NCI-H1048 (cell line): ENCODE data around the gene STK38L.
"Not testable (repeated sequence)": the region's sequence is repeated elsewhere in the genome, so short reads cannot be mapped to it uniquely, and the experiment has no call there.

ENCODE experiments used
- DNase-seq: peaks from one replicate; lab custom pipeline; 2025; lab: John Stamatoyannopoulos, UW

Gene STK38L

DNA sequence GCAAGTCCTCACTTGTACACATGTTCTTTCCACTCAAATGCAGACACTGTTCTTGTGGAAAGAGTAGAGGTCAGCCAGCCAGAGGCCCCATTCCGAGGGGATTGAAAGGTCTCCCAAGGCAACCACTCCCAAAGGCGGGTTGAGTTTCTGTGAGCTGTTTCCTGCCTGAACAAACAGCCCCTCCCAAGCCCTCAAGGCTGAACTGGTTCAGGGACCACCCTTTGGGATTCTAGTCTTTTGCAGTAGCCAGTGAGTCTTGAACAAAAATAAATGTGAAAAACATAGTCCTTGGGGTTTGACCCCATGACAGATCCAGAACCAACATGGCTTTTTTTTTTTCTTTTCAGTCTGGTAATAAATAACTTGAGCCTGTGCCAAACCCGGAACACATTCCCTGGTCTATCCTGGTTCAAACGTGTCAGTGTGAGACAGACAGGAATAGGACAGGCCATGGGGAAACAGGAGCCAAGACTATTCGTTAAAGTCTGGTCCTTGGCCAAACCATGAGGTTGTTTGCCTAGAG is 17.6 kb upstream of the STK38L start:
- no peak for DNase-seq

DNA sequence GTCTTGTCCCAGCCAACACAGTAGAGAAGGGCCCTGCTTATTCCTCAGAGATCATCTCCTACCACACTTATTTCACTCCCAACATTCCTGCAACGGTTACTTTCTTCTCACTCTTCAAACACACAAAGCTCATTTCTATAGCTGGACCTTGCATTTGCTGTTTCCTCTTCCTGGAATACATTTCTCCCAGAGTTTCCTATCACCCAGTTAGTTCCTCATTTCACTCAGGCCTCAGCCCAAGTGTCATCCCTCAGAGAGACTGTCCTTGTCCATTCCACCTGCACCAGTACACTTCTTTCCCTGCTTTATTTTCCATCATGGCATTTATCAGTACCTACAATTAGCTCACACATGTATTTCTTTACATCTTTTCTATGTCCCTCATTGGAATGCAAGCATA is 14.7 kb upstream of the STK38L start:
- DNase-seq = no peak

DNA sequence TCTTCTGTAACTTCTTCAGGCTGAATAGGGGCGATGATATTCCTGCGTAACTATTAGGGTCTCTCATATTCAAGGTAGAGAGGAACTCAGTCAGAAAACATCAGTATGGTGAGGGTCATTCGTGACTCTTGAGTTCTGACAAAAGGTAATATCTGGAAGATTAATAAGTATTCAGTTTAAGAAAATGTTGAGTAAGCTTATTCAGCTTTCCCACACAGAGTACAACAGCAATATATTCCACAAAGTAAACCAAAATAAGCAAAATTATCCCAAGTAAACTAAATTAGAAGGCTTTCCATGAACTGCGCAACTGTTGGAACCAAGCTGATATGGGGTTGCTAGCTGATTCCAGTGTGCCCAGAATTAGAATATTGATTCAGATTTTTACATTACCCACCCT is 12.7 kb upstream of the STK38L start:
- DNase-seq = not testable (repeated sequence)

DNA sequence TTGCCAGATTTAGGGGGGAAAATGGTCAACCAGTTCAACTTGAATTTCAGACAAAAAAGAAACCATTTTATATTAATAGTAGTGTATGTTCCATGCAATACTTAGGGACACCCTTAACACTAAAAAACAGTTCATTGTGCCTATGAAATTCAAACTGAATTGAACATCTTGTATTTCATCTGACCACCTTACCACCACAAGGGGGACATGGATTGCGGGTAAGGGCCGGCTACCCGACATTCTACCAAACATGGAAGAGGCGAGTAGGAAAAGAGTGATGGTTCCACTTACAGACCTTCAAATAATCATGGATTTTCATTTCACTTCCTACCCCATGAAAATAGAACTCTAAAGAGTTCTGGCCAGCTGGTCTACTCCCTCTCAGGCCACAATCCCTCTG is 10.3 kb upstream of the STK38L start:
- DNase-seq = no peak

DNA sequence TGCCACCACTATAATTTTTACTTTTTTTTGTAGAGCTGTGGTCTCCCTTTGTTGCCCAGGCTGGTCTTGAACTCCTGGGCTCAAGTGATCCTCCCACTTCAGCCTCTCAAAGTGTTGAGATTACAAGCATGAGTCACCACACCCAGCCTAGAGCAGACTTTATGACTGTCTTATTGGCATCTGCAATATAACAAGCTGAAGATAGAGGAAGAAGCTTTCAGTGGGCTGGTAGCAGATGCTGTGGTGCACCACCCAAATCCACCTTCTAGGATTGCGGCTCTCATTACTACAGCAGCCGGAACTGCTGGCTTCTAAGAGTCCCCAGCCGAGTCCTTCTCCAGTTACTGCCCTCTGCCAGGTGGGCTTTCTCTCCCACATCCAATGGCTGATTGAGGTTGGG is 7.6 kb upstream of the STK38L start:
- DNase-seq = no peak

DNA sequence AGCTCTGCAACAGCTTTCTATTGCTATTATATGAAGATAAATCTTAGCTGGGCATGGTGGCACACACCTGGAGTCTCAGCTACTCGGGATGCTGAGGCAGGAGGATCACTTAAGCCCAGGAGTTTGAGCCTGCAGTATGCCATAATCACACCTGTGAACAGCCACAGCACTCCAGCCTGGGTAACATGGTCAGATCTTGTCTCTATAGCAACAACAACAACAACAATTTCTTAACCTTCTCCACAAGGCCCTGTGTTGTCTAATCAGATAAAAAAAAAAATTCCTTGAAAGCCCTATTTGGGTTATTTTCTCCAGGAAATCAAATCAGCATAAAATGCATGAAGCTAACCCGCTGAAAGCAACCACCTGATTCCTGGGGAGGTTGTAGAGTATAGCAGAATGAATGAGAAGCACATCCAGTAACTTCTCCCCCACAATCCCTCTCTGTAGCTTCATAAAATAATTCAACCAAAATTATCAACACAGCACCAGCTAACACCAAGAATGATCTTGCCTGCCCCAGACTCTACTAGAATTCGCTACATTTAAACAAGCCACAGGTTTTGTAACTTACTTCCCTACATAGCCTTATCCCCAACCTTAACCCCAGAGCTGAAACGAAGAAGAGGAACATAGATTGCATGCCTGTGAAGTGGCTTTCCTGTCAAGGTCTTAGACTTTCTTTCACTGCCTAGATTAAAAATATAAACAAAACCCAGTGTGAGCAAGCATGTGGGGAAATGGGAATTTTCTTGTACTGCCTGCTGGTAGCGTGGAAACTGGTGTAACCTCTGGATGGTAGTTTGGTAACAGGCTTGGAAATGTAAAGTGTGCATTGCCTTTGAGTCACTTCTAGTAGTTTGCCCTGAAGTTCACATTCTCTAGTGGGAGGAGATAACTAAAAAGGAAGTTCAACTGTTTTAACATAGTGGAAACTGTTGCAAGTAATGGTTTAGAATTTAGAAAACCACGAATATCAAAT is 6.0 kb upstream of the STK38L start:
- DNase-seq = no peak

DNA sequence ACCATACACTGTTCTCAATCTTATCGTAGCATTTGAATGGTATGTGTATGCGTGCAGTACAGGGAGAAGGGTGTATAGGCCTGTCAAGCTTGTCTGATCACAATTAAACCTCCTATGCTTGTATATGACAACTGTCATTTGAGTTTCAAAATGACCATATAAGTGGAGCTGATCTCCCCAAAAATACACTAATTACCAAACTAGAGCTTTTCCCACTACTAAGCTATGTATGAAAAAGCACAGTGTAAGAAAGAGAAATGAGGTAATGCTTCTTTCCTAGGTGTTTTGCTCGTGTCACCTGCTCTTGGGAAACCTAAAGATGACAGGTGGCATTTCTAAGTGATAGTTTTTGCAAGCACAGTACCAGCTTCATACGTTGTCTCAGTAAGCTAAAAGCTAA is 1.1 kb upstream of the STK38L start:
- DNase-seq = no peak

DNA sequence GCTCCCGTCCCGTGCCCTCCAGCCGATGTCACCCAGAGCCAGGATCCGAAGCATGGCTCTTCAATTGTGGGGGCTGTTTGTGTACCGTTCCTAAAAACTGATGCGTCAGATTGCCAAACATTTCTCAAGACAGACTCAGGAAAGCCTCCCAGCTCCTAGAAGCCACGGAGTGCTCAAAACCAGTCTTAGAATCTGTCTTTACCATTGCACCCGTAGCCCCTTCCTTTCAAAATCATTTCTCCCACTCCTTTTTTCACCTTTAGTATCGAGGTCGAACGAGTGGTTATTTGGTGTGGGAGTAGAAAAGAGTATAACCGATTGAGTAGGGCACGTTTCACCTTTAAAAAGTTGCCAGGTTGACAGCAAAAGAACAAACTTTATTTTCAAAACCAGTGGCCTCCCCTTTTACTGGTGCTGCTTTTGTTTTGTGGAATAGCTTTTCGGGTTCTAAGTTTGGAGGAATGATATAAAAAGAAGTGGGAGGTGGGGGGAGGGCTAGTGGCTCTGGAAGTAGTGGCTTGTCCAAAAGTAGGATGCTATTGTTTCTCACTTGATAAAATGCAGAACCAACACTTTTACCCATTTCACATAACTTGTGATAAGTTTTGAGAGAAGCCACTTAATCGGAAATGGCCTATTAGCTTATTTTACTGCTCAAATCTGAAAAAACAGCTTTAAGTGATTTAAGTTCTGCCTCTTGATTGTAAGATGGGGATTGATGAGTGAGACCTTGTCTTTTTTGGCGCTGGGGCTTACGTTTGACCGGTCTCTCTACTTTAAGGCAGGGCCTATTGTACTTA is 803 bp downstream of the STK38L start:
- DNase-seq = no peak

DNA sequence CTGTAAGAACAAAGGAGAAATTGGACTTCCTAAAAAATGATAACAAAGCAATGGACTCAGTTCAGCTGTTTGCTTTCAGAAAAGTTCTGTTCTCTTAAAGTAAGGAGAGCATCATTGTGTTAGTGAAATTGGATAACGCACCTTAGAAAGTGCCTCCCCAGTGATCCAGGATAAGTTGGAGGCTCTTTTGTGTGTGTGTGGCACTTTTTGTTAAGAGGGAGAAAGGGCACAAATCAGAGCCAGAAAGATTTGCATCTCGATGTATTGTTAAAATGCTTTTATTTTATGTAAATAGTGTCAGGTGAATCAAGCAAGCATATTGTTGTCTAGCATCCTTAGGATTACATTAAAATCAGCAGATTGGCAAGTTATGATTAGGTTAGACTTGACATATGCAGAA is 2.1 kb downstream of the STK38L start:
- no peak for DNase-seq

DNA sequence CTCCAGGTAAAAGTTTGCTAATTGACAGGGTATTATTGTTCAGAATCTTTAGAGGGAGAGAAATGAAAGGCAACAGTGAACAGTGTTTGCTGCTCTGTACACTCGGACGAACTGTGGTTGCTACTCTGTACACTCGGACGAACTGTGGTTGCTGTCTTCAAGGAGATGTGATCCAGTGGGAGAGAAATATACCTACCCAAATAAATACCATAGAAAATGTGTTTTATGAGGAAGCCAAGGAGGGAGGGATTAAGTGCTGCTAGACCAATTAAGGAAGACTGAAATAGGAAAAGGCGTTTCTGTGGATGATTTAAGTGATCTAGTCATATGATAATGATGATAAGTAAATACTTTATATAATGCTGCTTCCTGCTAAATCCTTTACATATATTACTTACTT is 2.7 kb downstream of the STK38L start:
- no peak for DNase-seq

DNA sequence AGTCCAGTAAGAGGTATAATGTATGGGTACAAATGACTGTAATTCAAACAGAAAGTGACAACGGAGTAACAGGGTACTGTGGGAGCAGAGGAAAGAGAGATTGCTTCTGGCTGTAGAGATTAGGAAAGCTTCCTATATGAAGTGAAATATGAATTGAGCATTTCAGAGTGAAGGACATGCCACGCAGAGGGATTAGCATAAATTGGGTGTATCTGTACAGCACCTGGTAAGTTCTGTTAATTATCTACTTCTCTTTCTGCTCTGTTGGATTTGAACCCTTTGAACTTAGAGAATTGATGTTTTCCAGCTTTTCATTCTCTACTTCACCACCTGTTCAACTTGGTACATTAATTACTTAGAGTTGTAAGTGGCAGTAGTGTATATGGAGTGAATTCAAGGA is 8.8 kb downstream of the STK38L start:
- DNase-seq = no peak

DNA sequence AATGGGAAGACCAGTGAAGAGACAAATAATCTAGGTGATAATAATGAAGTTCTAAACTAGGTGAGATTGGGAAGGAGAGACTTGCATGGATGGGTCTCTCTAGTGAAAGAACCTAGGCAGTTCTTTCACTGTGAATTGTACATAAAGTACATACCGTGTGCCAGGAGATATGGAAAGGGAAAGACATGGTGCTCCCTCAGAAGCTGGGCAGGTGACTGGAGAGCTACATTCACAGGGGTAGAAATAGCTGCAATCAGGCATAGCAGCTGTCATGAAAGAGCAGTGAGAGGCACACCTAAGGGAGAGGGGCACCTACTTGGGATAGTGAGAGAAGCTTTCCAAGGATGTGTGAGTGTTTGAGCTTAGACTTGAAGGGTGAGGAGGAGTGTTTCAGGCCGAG is 9.3 kb downstream of the STK38L start:
- DNase-seq = no peak

DNA sequence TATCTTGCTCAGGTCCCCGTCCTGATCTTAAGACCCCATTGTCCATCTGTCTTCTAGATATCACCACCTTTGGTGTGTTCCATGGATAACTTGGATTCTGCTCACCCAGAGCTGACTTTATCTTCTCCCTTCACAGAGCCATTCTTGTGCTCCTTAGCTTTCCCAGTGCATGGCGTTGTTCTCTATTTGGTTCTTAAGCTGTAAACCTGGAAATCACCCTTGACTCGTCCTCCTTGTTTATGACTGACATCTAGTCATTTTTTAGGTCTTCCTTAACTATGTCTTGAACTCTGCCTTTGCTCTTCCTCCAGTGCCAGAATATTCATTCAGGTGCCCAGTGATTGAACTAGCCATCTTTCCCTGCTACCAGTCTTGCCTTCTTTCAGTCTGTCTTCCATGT is 11.7 kb downstream of the STK38L start:
- no peak for DNase-seq

DNA sequence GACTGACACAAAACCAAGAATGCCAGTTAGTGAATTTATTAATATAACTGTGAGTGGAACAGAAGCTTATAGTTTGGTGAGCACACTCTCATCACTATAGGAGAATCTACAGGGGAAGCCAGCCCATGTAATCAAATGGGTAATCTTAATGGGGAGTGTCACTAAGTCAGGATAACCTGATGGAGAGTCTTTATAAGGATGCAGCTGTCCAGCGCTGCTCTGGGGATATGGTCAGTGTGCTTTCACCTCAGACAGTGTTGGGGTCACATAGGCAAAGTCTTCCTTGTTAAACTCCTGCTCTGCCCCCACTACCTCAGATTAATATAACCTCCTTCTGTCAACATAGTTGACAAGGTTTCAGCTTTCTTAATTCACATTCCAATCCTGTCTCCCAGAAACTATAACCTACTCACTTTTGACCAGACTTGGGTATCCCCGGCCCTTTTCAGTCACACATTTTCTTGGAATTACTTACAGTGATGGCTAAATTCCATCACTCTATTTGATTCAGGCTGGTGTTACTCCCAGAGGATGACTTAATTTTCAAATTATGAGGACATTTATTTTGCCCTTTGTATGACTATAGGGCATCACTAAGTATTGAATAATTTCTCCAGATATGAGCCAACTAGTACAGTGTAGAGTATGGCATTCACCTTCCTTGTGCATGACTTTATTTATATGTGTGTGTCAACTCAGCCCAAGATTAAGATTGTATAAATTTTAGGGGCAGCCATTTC is 13.2 kb downstream of the STK38L start:
- DNase-seq = no peak

DNA sequence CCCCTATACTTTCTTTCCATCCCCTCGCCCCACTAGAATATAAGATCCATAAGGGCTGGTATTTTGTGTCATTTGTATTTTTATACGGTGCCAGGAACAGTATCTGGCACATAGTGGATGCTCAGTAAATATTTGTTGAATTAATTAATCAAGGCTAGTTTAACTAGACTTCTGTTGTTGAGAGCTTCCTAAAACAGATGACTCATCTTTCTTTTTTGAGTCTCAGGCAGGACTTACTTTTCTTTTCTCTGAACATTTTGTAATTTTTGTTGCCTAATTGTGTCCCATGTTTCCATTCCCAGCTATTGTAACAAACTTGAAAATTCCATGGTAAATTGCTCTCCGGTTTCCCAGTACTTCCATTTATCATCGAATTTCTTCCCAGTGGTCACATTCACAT is 16.7 kb downstream of the STK38L start:
- no peak for DNase-seq

DNA sequence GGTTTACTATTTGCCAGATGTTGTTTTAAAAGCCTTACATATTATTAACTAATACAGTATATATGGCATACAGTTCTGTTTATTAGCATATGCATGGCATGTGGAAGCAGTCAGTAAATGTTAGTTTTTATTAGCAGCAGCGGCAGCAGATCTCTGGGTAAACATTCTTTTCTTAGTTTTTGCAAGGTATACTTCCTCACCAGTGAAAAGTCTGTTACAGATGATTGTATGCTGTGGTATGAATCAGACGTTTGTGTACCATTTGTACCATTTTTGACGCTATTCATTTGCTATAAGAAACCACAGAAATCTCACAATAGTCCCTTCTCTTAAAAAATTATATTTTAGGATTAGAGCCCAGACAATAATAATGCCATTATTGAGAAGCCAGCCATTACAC is 17.8 kb downstream of the STK38L start:
- DNase-seq = no peak

DNA sequence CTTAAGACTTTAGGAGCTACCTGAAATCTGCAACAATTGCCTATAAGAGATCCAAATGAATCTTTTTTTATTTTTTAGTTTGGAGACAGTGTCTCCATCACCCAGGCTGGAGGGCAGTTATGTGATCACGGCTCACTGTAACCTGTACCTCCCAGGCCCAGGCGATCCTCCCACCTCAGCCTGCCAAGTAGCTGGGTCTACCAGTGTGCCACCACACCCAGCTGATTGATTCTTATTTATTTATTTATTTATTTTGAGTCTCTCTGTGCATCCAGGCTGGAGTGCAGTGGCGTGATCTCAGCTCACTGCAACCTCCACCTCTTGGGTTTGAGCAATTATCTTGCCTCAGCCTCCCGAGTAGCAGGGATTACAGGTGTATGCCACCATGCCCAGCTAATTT is 26.1 kb downstream of the STK38L start:
- DNase-seq = no peak

DNA sequence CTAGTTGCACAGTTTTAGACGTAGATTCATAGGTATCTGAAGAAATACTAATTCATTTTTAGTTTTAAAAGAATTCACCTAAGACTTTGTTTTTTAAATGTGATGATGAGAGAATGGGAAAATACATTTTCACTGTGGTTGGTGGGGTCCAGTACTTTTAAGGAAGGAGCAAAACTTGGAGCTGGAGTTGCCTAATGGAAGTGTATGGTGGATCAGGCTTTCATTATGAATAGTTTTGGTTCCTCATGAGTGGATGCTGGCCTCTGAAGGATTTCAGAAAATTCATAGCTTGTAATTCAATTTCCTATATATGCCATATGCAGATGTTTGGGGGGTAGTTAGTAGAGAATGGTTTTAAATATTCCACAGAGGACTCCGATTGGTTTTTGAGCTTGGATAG is 27.1 kb downstream of the STK38L start:
- DNase-seq = no peak

DNA sequence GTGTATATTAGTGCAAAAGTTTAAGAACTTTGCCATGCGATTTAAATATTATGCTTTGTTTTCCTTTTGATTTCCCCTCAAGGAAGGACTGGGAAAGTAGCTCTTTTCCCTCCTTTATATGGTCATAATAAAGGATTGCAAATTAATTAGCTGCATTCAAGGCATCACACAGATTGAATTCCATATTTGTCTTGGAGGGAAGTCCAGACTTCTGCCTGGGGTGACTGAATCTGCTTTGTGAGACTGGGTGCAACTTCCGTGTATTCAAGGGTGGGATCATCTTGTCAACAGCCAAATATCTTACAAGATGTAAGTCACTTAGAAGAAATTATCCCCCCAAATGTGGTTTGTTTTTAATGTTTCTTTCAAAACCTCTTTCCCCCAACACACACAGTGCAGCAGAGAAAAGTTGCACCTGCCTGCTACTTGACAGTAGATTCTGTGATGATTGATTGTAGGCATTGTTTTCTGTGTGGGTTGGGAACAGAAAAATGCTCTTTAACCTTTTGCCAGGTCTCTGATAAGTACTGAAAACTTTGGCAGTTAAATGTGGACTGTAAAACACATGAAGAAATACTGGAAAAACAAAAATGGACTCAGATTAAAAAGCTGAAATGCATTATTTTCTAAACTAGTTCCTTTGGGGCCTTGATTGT is 28.4 kb downstream of the STK38L start:
- DNase-seq = no peak

DNA sequence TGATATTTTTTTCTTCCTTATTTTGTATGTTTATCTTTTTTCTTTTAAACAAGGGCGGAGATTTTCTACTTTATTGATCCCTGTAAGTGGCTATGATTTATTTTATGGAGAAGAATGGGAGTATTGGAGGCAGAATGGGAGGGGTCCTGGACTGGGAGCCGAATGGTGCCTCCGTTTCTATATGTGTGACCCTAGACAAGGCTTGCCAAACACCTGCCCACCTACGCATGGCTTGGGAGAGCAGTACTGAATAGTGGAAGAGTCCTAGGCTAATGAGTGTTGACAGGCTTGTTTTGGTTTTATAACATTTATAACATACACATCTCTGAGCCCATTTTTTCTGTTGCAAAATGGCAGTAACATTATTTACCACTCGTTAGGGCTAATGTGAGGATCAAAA is 29.0 kb downstream of the STK38L start:
- no peak for DNase-seq

DNA sequence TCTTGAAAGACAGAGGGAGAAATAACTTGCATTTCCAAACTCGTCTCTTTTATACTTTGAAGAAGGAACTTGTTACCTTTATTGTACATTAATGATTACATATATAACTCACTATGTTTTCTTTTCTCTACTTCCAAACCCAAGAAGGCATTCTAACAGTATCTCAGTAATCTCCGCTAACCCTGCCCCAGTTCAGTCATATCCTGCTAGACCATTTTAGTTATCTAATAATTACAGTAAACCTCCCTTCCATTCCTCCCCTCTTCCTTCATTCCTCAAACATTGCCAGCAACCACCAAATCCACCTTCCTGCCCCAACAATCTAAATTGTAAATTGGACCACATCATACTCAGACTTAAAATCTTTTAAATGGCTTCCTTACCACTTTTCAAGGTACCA is 30.6 kb downstream of the STK38L start:
- no peak for DNase-seq

DNA sequence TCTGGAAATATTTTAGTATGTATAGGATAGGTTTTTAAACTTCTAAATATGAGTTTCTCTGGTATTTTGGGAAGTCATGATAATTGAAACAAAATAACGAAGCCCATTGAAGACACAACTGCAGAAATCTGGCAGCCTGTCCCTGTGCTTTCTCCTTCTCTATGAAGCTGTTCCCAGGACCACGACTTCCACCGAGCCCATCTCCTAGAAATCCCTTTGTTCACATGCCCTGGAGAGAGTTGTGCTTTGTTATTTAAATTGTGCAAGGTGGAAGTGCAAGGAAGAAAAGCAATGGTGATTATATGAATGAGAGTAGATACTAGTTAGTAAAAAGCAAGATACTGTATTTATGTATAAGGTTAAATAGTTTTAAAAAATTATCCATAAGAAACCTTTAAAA is 32.2 kb downstream of the STK38L start:
- DNase-seq = no peak
